A673 (cell line): ENCODE data around the gene QKI. TPM values are rescaled to one million over a fixed set of nuclear protein-coding genes. Genes with fewer than 3 reads are reported as not detected.

ENCODE experiments used
- BruUV-seq: library from RNA; stranded (reverse); fragments of 400-500 nt; replicated peaks from 2 replicates; lab custom pipeline; 2021; lab: Mats Ljungman, UMichigan
- CTCF ChIA-PET: fragments of 300-600 bp; sonication (Branson Sonifier 250); formaldehyde crosslinking; loops from one replicate; lab custom pipeline; 2022; ENCODE audit warnings: antibody characterized with exemption; lab: Charles Lee
- POLR2A ChIA-PET: fragments of 300-600 bp; sonication (Branson Sonifier 250); formaldehyde crosslinking; loops from one replicate; lab custom pipeline; 2022; ENCODE audit warnings: antibody characterized with exemption; ENCODE audit not compliant: low non-redundant PET; lab: Charles Lee
- DNase-seq: peaks from one replicate; pipeline ENCODE4 v3.0.0-alpha.2; 2015; ENCODE audit warnings: low spot score
- H3K27ac ChIP-seq: fragments of 200-600 bp; sonication (generic); 2 replicates; pipeline ENCODE4 v1.5.1; 2016; ENCODE audit warnings: mixed run types, low read depth, mild to moderate bottlenecking, mixed read lengths, antibody characterized with exemption, low read length; ENCODE audit not compliant: poor library complexity, severe bottlenecking
- H3K27me3 ChIP-seq: fragments of 200-600 bp; sonication (generic); replicated peaks from 2 replicates; pipeline ENCODE4 v1.6.1; 2017; ENCODE audit warnings: mixed run types, low read depth, mild to moderate bottlenecking, mixed read lengths, antibody characterized with exemption, low read length; ENCODE audit not compliant: insufficient read depth, poor library complexity
- H3K36me3 ChIP-seq: fragments of 200-600 bp; sonication (generic); 2 replicates; pipeline ENCODE4 v1.6.1; 2016; ENCODE audit warnings: mixed run types, mild to moderate bottlenecking, mixed read lengths, antibody characterized with exemption, low read length; ENCODE audit not compliant: insufficient read depth, poor library complexity, severe bottlenecking
- H3K4me1 ChIP-seq: fragments of 200-600 bp; sonication (generic); 2 replicates; pipeline ENCODE4 v1.6.1; 2017; ENCODE audit warnings: mixed run types, mild to moderate bottlenecking, mixed read lengths, antibody characterized with exemption, low read length; ENCODE audit not compliant: insufficient read depth, poor library complexity, severe bottlenecking
- H3K4me3 ChIP-seq: fragments of 200-600 bp; sonication (generic); 2 replicates; pipeline ENCODE4 v1.5.1; 2016; ENCODE audit warnings: low read depth, mixed run types, mild to moderate bottlenecking, mixed read lengths, low read length; ENCODE audit not compliant: poor library complexity, severe bottlenecking
- H3K9me3 ChIP-seq: fragments of 200-600 bp; sonication (generic); 2 replicates; pipeline ENCODE4 v1.6.1; 2016; ENCODE audit warnings: mixed run types, low read depth, mild to moderate bottlenecking, mixed read lengths, antibody characterized with exemption, low read length; ENCODE audit not compliant: poor library complexity, severe bottlenecking
- CTCF ChIP-seq: fragments of 300-800, 200-600 bp; sonication (generic); conservative IDR thresholded peaks from 2 replicates; pipeline ENCODE4 v1.5.1; 2017; ENCODE audit warnings: low read depth, mild to moderate bottlenecking, antibody characterized with exemption, low read length, moderate library complexity, mixed read lengths
- EZH2 ChIP-seq: fragments of 200-600 bp; sonication (generic); IDR thresholded peaks from 2 replicates; pipeline ENCODE4 v1.6.1; 2017; ENCODE audit warnings: borderline replicate concordance, low read depth, mild to moderate bottlenecking, mixed read lengths, antibody characterized with exemption, low read length; ENCODE audit not compliant: poor library complexity, severe bottlenecking
- intact Hi-C: fragments of 100-400 bp; cut with micrococcal nuclease; formaldehyde crosslinking; loops from one replicate; pipeline ENCODE4 v1.10.0; 2022; ENCODE audit not compliant: unreplicated experiment
- total RNA-seq: library from RNA; stranded (reverse); gene quantifications from 2 replicates; pipeline ENCODE4 v1.2.3, GENCODE V29; 2021

QKI gene
- total RNA-seq, 1 experiment from 2014 or later, result 128 TPM

DNA sequence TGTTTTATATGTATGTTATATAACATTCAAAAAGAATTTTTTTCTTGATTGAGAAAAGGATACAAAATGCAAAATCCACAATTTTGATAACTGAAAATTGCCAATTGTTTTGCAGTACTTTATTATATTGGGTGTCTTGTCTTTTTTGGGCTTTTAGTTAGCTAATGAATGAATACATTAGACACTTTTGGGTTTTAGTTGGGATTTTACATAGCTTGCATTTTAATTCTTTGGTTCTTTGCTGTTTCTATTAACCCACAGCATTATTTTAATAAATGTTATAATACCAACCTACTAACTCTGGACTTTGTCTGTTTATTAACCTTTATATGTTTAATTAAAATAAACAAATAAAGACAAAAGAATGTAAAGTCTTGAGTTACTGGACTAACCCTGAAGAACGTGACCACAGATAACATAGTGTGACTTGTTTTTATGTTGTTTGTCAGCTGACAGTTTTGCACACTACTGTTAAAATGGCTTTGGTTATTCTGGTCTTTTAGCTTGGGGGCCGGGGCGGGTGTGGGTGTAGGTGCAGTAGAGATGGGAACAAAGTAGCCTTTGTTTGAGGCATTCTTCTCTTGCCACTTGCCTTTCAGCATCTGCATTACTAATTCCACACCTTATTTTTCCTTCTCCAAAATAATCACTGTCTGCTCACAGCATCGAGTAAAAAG lies 159.1 kb downstream of the QKI start:
- Histone ChIP-seq H3K4me1 (peaks cover 7% of the 10 kb centered on the region), H3K36me3 (peaks cover 6% of the 10 kb centered on the region), H3K27me3 (no peaks in the 10 kb centered on the region), H3K4me3 (no peak overlapping the region), H3K27ac (no peak overlapping the region), H3K9me3 (no peaks in the 10 kb centered on the region)
- no peak for TF ChIP-seq EZH2
- no peak for TF ChIP-seq CTCF
- DNase-seq, result no peak
- POLR2A ChIA-PET, result no interaction called here
- BruUV-seq, result no TSS peak
- intact Hi-C loops, result no loop called here
- CTCF ChIA-PET, result no interaction called here

DNA sequence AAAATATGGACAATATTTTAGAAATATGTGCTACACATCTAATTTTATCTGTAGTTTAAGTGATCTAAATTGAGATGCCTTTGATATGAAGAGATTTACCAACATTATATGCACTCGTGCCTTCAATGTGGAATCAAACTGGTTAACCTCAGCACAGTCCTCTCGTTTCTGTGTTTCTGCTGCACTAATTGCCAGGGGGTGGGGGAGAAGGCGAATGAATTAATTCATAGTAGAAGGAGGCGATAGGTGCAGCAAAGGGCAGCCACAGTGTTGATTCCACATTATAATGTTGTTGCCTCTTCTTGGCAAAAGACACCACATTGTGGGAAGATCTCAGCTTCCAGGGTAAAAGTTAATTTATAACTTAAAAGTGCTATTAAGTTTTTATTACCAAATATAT lies 161.6 kb downstream of the QKI start:
- BruUV-seq, result no TSS peak
- intact Hi-C loops, result no loop called here

DNA sequence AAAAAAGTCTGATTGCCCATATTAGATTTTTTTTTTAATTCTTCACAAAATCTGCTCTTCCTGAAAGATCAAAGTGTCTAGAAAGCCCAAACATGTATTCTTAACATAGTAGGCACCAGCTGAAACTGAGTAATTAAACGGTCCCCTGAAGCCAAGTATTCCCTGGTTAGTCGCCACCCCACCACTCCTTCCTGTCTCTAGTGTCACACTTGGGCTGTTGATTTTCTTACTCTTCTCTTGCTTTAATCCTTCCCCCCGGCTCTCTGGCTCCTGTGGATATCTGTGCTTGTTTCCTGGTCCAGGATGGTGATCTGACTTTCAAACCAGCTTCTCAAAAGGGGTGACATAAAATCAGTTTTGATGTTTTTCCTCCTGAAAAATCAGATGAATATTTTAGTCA lies 162.9 kb downstream of the QKI start:
- intact Hi-C loops, result no loop called here
- Histone ChIP-seq H3K4me3 (no peak overlapping the region), H3K9me3 (no peaks in the 10 kb centered on the region), H3K27me3 (no peaks in the 10 kb centered on the region), H3K4me1 (peaks cover 13% of the 10 kb centered on the region), H3K27ac (no peak overlapping the region), H3K36me3 (no peaks in the 10 kb centered on the region)
- no TSS peak for BruUV-seq
- POLR2A ChIA-PET, result no interaction called here
- TF ChIP-seq CTCF (no peak), EZH2 (no peak)
- CTCF ChIA-PET, result no interaction called here
- DNase-seq, result peak; percentile 58

More for the DNA sequence above, 161.6 kb downstream of the QKI start:
- CTCF ChIA-PET, result no interaction called here
- Histone ChIP-seq H3K27ac (no peak overlapping the region), H3K9me3 (no peaks in the 10 kb centered on the region), H3K36me3 (no peaks in the 10 kb centered on the region), H3K4me1 (peaks cover 13% of the 10 kb centered on the region), H3K27me3 (no peaks in the 10 kb centered on the region), H3K4me3 (no peak overlapping the region)
- POLR2A ChIA-PET, result no interaction called here
- no peak for DNase-seq
- TF ChIP-seq CTCF (no peak), EZH2 (no peak)
